Cardiac muscle cell (in vitro differentiated cells and primary cell): ENCODE measurements around the gene EPB41L4B. TPM values are rescaled to one million over a fixed set of nuclear protein-coding genes. Genes with fewer than 3 reads are reported as not detected.

Experiments used
- DNase-seq, 2 donors: peaks; one replicate each; pipeline versions ENCODE4 v3.0.0 to v3.0.0-alpha.2; 2010 to 2017; ENCODE audit warnings: low read depth in 1 of 2, low spot score in 1 of 2
- H3K27ac ChIP-seq: fragments of 200-600 bp; sonication (generic); 2 replicates; pipeline ENCODE4 v1.5.1; 2016
- H3K27me3 ChIP-seq: fragments of 200-600 bp; sonication (generic); 2 replicates; pipeline ENCODE4 v1.6.0; 2016; ENCODE audit warnings: control low read depth
- H3K36me3 ChIP-seq: fragments of 200-600 bp; sonication (generic); 2 replicates; pipeline ENCODE4 v1.5.1; 2016; ENCODE audit warnings: control low read depth
- H3K4me1 ChIP-seq: fragments of 200-600 bp; sonication (generic); 2 replicates; pipeline ENCODE4 v1.8.1; 2017; ENCODE audit warnings: low read depth, mild to moderate bottlenecking, mixed run types
- H3K4me3 ChIP-seq: fragments of 200-600 bp; sonication (generic); 2 replicates; pipeline ENCODE4 v1.5.1; 2016; ENCODE audit warnings: mild to moderate bottlenecking
- H3K9me3 ChIP-seq: fragments of 200-600 bp; sonication (generic); 2 replicates; pipeline ENCODE4 v1.5.1; 2017; ENCODE audit warnings: low read depth, mild to moderate bottlenecking, control low read depth
- polyA plus RNA-seq: library from polyadenylated mRNA; unstranded; fragments of >200 nt; fragmentation: Nextera tagmentation; extraction: Ambion mirVana; gene quantifications from 2 replicates; pipeline ENCODE4 v1.2.1, GENCODE V29; 2016
- total RNA-seq: library from RNA; depleted of rRNA; stranded (reverse); fragments of >200 nt; gene quantifications from 2 replicates; pipeline ENCODE4 v1.2.3, GENCODE V29; 2016
- TF ChIP-seq, protein P1 (sequence below): IDR thresholded peaks from 2 replicates; pipeline ENCODE4 v1.5.1; 2012; ENCODE audit warnings: low read depth, mild to moderate bottlenecking, low read length

EPB41L4B gene
- total and polyA plus RNA-seq, 2 experiments from 2014 or later, result 2.0 to 2.1 TPM

DNA sequence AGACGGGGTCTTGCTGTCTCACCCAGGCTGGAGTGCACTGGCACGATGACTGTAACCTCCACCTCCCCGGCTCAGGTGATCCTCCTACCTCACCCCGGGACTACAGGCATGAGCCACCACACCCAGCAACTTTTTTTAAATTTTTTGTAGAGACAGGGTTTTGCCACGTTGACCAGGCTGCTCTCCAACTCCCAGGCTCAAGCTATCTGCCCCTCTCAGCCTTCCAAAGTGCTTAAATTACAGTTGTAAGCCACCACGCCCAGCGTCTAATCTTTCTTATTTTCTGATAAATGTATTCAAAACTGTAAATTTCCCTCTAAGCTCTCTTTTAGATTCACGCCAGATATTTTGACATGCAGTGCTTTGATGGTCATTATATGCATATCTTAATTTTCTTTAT lies 164.2 kb downstream of the EPB41L4B start:
- no peak for DNase-seq
- H3K4me1 ChIP-seq, result no peaks in the 10 kb centered on the region
- TF ChIP-seq, protein P1, sequence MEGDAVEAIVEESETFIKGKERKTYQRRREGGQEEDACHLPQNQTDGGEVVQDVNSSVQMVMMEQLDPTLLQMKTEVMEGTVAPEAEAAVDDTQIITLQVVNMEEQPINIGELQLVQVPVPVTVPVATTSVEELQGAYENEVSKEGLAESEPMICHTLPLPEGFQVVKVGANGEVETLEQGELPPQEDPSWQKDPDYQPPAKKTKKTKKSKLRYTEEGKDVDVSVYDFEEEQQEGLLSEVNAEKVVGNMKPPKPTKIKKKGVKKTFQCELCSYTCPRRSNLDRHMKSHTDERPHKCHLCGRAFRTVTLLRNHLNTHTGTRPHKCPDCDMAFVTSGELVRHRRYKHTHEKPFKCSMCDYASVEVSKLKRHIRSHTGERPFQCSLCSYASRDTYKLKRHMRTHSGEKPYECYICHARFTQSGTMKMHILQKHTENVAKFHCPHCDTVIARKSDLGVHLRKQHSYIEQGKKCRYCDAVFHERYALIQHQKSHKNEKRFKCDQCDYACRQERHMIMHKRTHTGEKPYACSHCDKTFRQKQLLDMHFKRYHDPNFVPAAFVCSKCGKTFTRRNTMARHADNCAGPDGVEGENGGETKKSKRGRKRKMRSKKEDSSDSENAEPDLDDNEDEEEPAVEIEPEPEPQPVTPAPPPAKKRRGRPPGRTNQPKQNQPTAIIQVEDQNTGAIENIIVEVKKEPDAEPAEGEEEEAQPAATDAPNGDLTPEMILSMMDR, result no peak

DNA sequence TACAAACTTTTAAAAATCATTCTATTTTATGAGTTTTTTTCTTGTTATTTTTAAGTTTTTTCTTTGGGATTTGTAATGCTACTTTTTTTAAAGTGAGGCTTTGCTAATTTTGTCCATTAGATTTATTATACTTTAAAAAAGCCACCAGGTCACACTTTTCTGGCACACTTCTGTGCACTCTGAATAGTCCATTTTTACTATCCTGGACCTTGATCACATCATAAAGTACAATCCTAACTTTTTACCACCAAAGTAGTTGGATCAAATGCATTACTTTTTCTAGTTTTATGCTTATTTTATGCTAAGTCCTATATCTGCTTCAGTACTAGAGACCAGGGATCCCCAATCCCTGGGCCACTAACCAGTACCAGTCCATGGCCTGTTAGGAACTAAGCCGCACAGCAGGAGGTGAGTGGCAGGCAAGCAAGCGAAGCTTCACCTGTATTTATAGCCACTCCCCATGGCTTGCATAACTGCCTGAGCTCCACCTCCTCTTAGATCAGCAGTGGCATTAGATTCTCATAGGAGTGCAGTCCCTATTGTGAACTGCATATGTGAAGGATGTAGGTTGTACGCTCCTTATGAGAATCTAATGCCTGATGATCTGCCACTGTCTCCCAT lies 169.8 kb downstream of the EPB41L4B start:
- H3K27me3 ChIP-seq, result no peaks in the 10 kb centered on the region

More for the DNA sequence above, 164.2 kb downstream of the EPB41L4B start:
- Histone ChIP-seq H3K27ac (no peak overlapping the region), H3K27me3 (peaks cover 2% of the 10 kb centered on the region), H3K9me3 (no peaks in the 10 kb centered on the region), H3K36me3 (no peaks in the 10 kb centered on the region), H3K4me3 (no peak overlapping the region)

DNA sequence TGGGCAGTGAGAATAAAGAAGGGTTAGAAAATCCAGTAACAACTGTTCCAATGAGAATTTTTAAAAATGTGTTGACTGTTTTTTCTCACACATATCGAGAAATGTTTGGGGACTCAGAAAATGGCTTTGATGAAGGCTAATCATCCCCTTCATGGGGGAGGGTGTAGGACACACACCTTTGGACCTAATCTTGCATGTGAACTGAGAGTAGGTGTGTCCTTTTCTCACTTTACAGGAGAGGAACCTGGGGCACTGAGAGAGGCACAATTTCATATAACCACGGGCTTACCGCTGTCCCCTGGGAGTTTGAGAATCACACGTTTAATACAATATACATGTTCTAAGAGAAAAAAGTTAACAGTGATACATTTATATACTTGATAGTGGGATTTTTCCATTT lies 171.1 kb downstream of the EPB41L4B start:
- no peak for DNase-seq
- Histone ChIP-seq H3K9me3 (no peaks in the 10 kb centered on the region), H3K27me3 (no peaks in the 10 kb centered on the region), H3K36me3 (no peaks in the 10 kb centered on the region), H3K27ac (no peak overlapping the region), H3K4me1 (no peaks in the 10 kb centered on the region), H3K4me3 (no peak overlapping the region)
- TF ChIP-seq, protein P1, result no peak

More for the DNA sequence above, 169.8 kb downstream of the EPB41L4B start:
- H3K27ac ChIP-seq, result no peak overlapping the region
- H3K4me1 ChIP-seq, result no peaks in the 10 kb centered on the region
- H3K9me3 ChIP-seq, result no peaks in the 10 kb centered on the region
- DNase-seq, result no peak
- no peaks in the 10 kb centered on the region for H3K36me3 ChIP-seq
- TF ChIP-seq, protein P1, result no peak
- H3K4me3 ChIP-seq, result no peak overlapping the region

DNA sequence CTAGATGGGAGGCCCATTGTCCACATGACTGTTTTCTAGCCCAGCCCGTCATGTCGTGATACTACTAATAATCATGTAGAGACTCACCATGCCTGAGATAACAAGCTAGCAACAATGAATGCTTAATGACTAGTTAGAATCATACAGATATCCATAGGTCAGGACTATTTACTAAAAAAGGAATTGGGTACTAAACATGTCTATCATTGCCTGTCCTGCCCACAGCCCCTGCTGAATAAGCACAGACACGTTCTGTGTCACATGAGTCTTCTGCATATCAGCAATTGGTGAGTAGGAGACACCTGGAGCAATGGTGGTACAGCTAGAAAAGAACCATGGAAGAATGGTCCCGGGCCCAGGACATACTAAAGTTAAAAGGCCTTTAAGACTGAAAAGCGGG lies 171.8 kb downstream of the EPB41L4B start:
- no peak for DNase-seq
- no peak overlapping the region for H3K27ac ChIP-seq
- H3K4me3 ChIP-seq, result no peak overlapping the region
- no peaks in the 10 kb centered on the region for H3K9me3 ChIP-seq
- TF ChIP-seq, protein P1, result no peak
- H3K36me3 ChIP-seq, result no peaks in the 10 kb centered on the region
- H3K4me1 ChIP-seq, result no peaks in the 10 kb centered on the region
- H3K27me3 ChIP-seq, result no peaks in the 10 kb centered on the region

DNA sequence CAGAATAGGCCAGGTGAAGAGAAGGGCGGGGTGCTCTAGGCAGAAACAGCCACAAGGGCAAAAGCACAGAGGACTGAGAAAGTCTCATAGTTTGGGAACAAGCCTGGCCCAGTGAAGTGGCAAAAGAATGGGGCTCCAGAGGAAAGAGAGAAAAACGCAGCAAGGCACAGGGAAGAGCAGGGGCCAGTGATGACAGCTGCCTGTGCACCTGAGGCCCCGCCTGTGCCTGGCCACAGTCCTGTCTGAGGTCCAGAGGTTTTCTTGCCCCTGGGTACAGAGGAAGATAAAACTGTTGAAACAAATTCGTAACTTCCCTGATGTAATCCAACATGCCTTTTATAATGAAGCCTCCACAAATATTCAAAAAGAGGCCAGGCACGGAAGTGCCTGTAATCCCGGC lies 175.8 kb downstream of the EPB41L4B start:
- Histone ChIP-seq H3K36me3 (no peaks in the 10 kb centered on the region), H3K9me3 (no peaks in the 10 kb centered on the region), H3K4me1 (no peaks in the 10 kb centered on the region), H3K27me3 (no peaks in the 10 kb centered on the region), H3K27ac (no peak overlapping the region), H3K4me3 (no peak overlapping the region)
- TF ChIP-seq, protein P1, result no peak
- no peak for DNase-seq
